ENCODE results near the gene TMOD3.
A peak's percentile ranks its signal among the peaks of the same experiment; 100 is the strongest.

Gene TMOD3

GRCh38 chr15:51828621-51829375, 655 bp upstream of the TMOD3 start:
- DNase-seq = no peak

- DNase-seq = peak; percentile 44 to 52
Observed at GRCh38 chr15:51830276-51830806, 888 bp downstream of the TMOD3 start.

- DNase-seq = no peak
Observed at GRCh38 chr15:51833772-51834171, 4.3 kb downstream of the TMOD3 start.

GRCh38 chr15:51837792-51838251, 8.4 kb downstream of the TMOD3 start:
- DNase-seq = peak; percentile 72 to 74

- no peak for DNase-seq
Observed at GRCh38 chr15:51838270-51838669, 8.8 kb downstream of the TMOD3 start.

- no peak for DNase-seq
Observed at GRCh38 chr15:51840692-51841091, 11.2 kb downstream of the TMOD3 start.

- DNase-seq = peak; percentile 74 to 79
Observed at GRCh38 chr15:51841406-51842040, 12.1 kb downstream of the TMOD3 start.

- no peak for DNase-seq
Observed at GRCh38 chr15:51842265-51842664, 12.8 kb downstream of the TMOD3 start.

GRCh38 chr15:51842852-51843737, 13.6 kb downstream of the TMOD3 start:
- peak; percentile 42 to 50 for DNase-seq

- DNase-seq = no peak
Observed at GRCh38 chr15:51844747-51845426, 15.4 kb downstream of the TMOD3 start.

- no peak for DNase-seq
Observed at GRCh38 chr15:51846066-51846462, 16.6 kb downstream of the TMOD3 start.

GRCh38 chr15:51846463-51847230, 17.2 kb downstream of the TMOD3 start:
- peak; percentile 79 to 86 for DNase-seq

GRCh38 chr15:51848811-51849210, 19.4 kb downstream of the TMOD3 start:
- no peak for DNase-seq

GRCh38 chr15:51849860-51850259, 20.4 kb downstream of the TMOD3 start:
- no peak for DNase-seq

- DNase-seq = no peak
Observed at GRCh38 chr15:51853998-51854397, 24.5 kb downstream of the TMOD3 start.

- DNase-seq = no peak
Observed at GRCh38 chr15:51855612-51856011, 26.2 kb downstream of the TMOD3 start.

- DNase-seq = no peak
Observed at GRCh38 chr15:51856714-51857380, 27.4 kb downstream of the TMOD3 start.

GRCh38 chr15:51861557-51862359, 32.3 kb downstream of the TMOD3 start:
- peak in 1 of 2 donors; percentile 61 for DNase-seq

- DNase-seq = no peak
Observed at GRCh38 chr15:51863131-51863530, 33.7 kb downstream of the TMOD3 start.

GRCh38 chr15:51864408-51865056, 35.1 kb downstream of the TMOD3 start:
- DNase-seq = peak in 1 of 2 donors; percentile 49
